Brain microvascular endothelial cell (primary cell): ENCODE measurements around the gene LHFPL2.
A peak's percentile ranks its signal among the peaks of the same experiment; 100 is the strongest.

Experiments used
- DNase-seq: peaks from one replicate; pipeline ENCODE4 v3.0.0-alpha.2; 2020
- H3K27ac ChIP-seq: fragments of 250-450 bp; sonication (Bioruptor Pico); 2 replicates; pipeline ENCODE4 v1.5.1; 2020; ENCODE audit warnings: mild to moderate bottlenecking, moderate library complexity
- H3K27me3 ChIP-seq: fragments of 250-450 bp; sonication (Bioruptor Pico); replicated peaks from 2 replicates; pipeline ENCODE4 v1.5.1; 2020; ENCODE audit warnings: mild to moderate bottlenecking
- H3K36me3 ChIP-seq: fragments of 250-450 bp; sonication (Bioruptor Pico); replicated peaks from 2 replicates; pipeline ENCODE4 v1.5.1; 2020; ENCODE audit warnings: mild to moderate bottlenecking
- H3K4me3 ChIP-seq: 2 replicates; pipeline ENCODE4 v1.5.1; 2011; ENCODE audit warnings: low read depth, mild to moderate bottlenecking, control low read depth, low read length, moderate library complexity
- CTCF ChIP-seq: IDR thresholded peaks from 2 replicates; pipeline ENCODE4 v1.5.1; 2011; ENCODE audit warnings: low read depth, mild to moderate bottlenecking, moderate library complexity, low read length, control low read depth, inconsistent platforms; ENCODE audit errors: missing control alignments
- in situ Hi-C: cut with HindIII; loops from 2 replicates; pipeline ENCODE4 v1.10.0; 2017; ENCODE audit warnings: low sequenced_read_pairs, low pct_ligation_motif_present

The LHFPL2 gene

DNA sequence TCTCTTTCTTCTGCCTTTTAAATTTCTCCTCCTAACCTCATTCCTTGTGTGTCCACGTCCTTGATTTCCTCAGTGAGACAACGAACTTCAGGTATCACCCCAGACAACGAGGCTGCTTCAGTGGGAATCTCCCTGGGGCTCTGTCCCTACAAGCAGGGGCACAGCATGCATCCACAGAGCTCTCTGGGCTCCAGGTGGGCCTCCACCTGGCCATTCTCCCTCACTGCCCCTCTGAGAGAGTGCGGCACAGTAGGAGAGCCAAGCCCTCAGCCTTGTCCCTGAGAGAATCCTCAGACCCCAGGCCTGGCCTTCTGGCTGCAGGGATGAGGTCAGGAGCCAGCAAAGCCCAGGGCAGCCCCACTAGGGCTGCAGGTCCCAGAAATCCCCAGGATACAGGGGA, 105.3 kb downstream of the LHFPL2 start:
- H3K36me3 ChIP-seq = no peaks in the 10 kb centered on the region
- H3K4me3 ChIP-seq = no peak overlapping the region
- H3K27ac ChIP-seq = no peak overlapping the region
- TF ChIP-seq CTCF = no peak
- in situ Hi-C loops = loop anchor here (25.0 kb wide), 1 partner anchor 94 kb away; the partner anchor contains the start of gene LHFPL2
- no peak for DNase-seq
- no peaks in the 10 kb centered on the region for H3K27me3 ChIP-seq

- H3K27me3 ChIP-seq = no peaks in the 10 kb centered on the region
- no peak overlapping the region for H3K4me3 ChIP-seq
- TF ChIP-seq CTCF = peak; percentile 4
- no peak for DNase-seq
- H3K27ac ChIP-seq = no peak overlapping the region
- in situ Hi-C loops = loop anchor here (25.0 kb wide), 1 partner anchor 95 kb away; the partner anchor contains the start of gene LHFPL2
- H3K36me3 ChIP-seq = no peaks in the 10 kb centered on the region
These were observed 106.2 kb downstream of the LHFPL2 start for GRCh38 chr5:78542321-78542840.

DNA sequence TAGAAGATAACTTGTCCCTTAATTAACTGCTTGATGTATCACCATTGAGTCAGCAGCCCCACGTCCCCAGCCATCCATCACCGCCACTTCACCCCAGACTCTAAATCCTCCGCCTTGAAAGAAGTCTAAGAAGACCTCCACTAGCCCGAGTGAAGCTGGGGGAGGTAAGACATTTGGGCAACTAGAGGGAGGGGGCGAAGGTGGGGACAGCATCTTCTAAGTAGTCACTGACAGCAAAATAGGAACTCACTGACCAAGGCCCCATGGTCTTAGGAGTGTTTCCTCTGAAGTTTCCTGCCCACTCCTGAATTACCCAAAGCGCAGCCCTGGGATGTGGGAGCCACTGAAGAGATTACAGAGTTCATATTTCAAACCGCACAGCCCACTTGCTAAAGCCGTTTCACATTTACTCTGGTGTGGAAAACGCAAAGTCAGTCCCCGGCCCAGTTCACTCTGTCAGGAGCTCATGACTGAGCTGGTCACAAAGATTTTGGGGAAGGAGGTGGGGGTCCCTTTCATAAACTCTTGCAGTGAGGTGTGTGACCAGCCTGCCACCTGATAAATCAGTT, 107.4 kb downstream of the LHFPL2 start:
- in situ Hi-C loops = loop anchor here (25.0 kb wide), 1 partner anchor 96 kb away; the partner anchor contains the start of gene LHFPL2
- no peak overlapping the region for H3K27ac ChIP-seq
- TF ChIP-seq CTCF = no peak
- no peak for DNase-seq
- H3K4me3 ChIP-seq = no peak overlapping the region
- no peaks in the 10 kb centered on the region for H3K36me3 ChIP-seq
- no peaks in the 10 kb centered on the region for H3K27me3 ChIP-seq

DNA sequence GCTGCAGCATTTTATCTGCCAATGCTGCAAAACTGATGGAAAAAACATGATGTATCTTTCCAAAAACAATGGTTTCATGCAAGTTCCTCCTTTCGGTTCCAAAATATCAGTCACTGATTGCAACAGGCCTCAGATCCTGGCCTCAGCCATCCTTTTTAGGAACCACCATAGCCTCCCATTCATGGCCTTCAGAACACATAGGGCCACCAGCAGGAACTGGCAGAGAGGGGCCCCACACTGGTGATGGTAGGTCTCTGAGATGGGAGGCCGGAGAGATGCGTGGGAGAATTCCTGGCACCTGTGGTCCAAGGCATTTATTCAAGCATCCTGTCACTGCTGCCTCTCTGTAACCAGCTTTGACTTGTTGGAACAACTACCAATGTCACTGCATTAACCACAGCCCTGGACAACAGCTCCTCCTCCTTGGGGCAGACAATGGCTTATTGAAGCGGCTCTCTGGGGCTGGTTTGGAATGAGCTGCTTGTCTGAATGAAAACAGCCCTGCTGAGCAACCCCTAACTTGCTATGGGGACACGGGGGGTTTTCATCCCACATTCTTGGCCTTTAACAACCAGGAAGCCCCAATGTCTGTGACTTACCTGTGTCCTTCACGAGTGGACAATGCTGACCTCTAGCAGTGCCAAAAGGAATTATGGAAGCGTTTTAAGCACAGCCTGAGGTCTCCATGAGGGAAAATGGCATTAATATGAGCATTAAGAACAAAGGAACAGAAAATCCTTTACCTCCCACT, 108.1 kb downstream of the LHFPL2 start:
- DNase-seq = no peak
- in situ Hi-C loops = loop anchor here (25.0 kb wide), 1 partner anchor 97 kb away; the partner anchor contains the start of gene LHFPL2
- no peak overlapping the region for H3K4me3 ChIP-seq
- no peaks in the 10 kb centered on the region for H3K27me3 ChIP-seq
- no peaks in the 10 kb centered on the region for H3K36me3 ChIP-seq
- peak; percentile 25 for TF ChIP-seq CTCF
- H3K27ac ChIP-seq = no peak overlapping the region

DNA sequence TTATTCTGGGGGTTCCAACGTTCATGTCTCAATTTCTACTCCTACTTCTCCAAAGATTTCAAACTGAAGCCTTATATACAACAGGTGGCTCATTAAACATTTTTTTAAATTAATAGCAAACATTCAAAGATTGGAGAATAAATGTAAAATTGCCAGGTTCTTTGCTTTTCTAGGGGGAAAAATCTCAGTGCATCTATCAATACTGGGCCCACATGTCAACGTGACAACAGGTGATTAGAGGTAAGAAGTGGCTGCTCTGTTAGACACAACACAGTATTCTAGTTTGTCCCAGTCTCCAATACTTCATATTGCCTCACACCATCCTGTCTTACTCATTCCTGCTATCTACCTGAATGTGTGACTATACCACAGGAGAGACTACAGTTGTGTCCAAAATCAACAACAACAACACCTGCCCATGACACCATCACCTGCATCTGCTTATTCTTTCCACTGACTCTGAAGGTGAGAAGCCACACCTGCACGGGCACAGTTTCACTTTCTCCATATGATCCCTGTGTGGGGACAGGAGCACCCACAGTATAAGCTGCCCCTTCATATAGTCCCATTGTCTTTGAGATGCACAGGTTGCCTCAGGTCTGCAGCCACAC, 110.2 kb downstream of the LHFPL2 start:
- no peak overlapping the region for H3K4me3 ChIP-seq
- DNase-seq = no peak
- TF ChIP-seq CTCF = no peak
- H3K27me3 ChIP-seq = no peaks in the 10 kb centered on the region
- in situ Hi-C loops = loop anchor here (25.0 kb wide), 1 partner anchor 99 kb away; the partner anchor contains the start of gene LHFPL2
- no peak overlapping the region for H3K27ac ChIP-seq
- H3K36me3 ChIP-seq = no peaks in the 10 kb centered on the region
